Calu3 (cell line): ENCODE results near the gene CD276. TPM values are rescaled to one million over a fixed set of nuclear protein-coding genes. Genes with fewer than 3 reads are reported as not detected.

ENCODE experiments used
- BruUV-seq: library from RNA; stranded (reverse); fragments of 400-500 nt; replicated peaks from 2 replicates; lab custom pipeline; 2021; lab: Mats Ljungman, UMichigan
- CTCF ChIA-PET: fragments of 300-600 bp; sonication (Branson Sonifier 250); formaldehyde crosslinking; loops from one replicate; lab custom pipeline; 2022; ENCODE audit warnings: antibody characterized with exemption; lab: Charles Lee
- DNase-seq: peaks from one replicate; pipeline ENCODE4 v3.0.0; 2022
- H3K27ac Mint-ChIP-seq: one replicate; pipeline ENCODE4 v1.8.0; 2022; ENCODE audit warnings: mixed read lengths; ENCODE audit not compliant: unreplicated experiment
- H3K27me3 Mint-ChIP-seq: one replicate; pipeline ENCODE4 v1.8.0; 2022; ENCODE audit warnings: mixed read lengths; ENCODE audit not compliant: unreplicated experiment
- H3K36me3 Mint-ChIP-seq: one replicate; pipeline ENCODE4 v1.8.0; 2022; ENCODE audit warnings: mild to moderate bottlenecking, moderate library complexity, mixed read lengths; ENCODE audit not compliant: insufficient read depth, unreplicated experiment
- H3K4me1 Mint-ChIP-seq: one replicate; pipeline ENCODE4 v1.8.0; 2022; ENCODE audit warnings: mild to moderate bottlenecking, low read depth, mixed read lengths; ENCODE audit not compliant: unreplicated experiment
- H3K4me3 Mint-ChIP-seq: one replicate; pipeline ENCODE4 v1.8.0; 2022; ENCODE audit warnings: mild to moderate bottlenecking, low read depth, moderate library complexity, mixed read lengths; ENCODE audit not compliant: unreplicated experiment
- H3K9me3 Mint-ChIP-seq: one replicate; pipeline ENCODE4 v1.8.0; 2022; ENCODE audit warnings: low read depth, mixed read lengths; ENCODE audit not compliant: unreplicated experiment
- intact Hi-C: fragments of 100-400 bp; cut with micrococcal nuclease; formaldehyde crosslinking; loops from one replicate; pipeline ENCODE4 v1.10.0; 2022; ENCODE audit not compliant: unreplicated experiment
- total RNA-seq: library from RNA; stranded (reverse); gene quantifications from 2 replicates; pipeline ENCODE4 v1.2.3, GENCODE V29; 2022
- TF ChIP-seq, protein P1 (sequence below): fragments of 200-600 bp; IDR thresholded peaks from one replicate; pipeline ENCODE4 v1.8.0; 2022; ENCODE audit warnings: antibody characterized with exemption; ENCODE audit not compliant: unreplicated experiment

CD276 gene
- total RNA-seq, 1 experiment from 2014 or later = 84.6 TPM

DNA sequence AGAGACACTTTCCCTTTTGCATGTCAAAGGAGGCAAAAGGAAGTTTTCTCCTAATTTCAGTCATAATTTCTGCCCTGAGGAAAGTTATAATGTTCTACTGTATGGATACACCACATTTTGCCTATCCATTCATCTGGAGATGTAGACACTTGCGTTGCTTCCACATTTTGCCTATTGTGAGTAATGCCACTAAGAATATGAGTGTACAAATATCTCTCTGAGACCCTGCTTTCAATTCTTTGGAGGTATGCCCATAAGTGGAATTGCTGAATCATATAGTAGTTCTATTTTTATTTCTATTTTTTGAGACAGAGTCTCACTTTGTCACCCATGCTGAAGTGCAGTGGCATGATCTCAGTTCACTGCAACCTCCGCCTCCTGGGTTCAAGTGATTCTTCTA lies 3.6 kb upstream of the CD276 start:
- no TSS peak for BruUV-seq
- no peak for DNase-seq
- H3K4me1 Mint-ChIP-seq = peaks cover 8% of the 10 kb centered on the region
- H3K4me3 Mint-ChIP-seq = no peak overlapping the region
- peaks cover 19% of the 10 kb centered on the region for H3K36me3 Mint-ChIP-seq
- no peaks in the 10 kb centered on the region for H3K9me3 Mint-ChIP-seq
- no peak overlapping the region for H3K27ac Mint-ChIP-seq
- peaks cover 28% of the 10 kb centered on the region for H3K27me3 Mint-ChIP-seq
- intact Hi-C loops = no loop called here
- CTCF ChIA-PET = no interaction called here
- TF ChIP-seq, protein P1, sequence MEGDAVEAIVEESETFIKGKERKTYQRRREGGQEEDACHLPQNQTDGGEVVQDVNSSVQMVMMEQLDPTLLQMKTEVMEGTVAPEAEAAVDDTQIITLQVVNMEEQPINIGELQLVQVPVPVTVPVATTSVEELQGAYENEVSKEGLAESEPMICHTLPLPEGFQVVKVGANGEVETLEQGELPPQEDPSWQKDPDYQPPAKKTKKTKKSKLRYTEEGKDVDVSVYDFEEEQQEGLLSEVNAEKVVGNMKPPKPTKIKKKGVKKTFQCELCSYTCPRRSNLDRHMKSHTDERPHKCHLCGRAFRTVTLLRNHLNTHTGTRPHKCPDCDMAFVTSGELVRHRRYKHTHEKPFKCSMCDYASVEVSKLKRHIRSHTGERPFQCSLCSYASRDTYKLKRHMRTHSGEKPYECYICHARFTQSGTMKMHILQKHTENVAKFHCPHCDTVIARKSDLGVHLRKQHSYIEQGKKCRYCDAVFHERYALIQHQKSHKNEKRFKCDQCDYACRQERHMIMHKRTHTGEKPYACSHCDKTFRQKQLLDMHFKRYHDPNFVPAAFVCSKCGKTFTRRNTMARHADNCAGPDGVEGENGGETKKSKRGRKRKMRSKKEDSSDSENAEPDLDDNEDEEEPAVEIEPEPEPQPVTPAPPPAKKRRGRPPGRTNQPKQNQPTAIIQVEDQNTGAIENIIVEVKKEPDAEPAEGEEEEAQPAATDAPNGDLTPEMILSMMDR = no peak

DNA sequence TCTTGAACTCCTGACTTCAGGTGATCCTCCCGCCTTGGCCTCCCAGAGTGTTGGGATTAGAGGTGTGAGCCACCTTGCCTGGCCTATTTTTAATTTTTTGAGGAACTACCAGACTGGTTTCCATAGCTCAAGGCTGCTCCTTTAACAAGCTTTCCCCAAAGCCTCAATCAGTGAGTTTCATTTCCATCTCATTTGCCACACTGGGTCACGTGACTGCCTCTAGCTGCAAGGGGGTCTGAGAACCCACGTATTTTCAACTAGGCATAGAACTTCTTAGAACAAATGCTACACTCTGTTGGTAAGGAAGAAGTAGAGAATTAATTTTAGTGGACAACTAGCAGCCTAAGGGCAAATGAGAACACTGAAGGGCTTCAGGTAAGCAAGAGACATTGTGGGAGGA lies 3.1 kb upstream of the CD276 start:
- TF ChIP-seq, protein P1 = no peak
- H3K4me3 Mint-ChIP-seq = no peak overlapping the region
- H3K27ac Mint-ChIP-seq = no peak overlapping the region
- H3K36me3 Mint-ChIP-seq = peaks cover 22% of the 10 kb centered on the region
- no TSS peak for BruUV-seq
- peaks cover 13% of the 10 kb centered on the region for H3K4me1 Mint-ChIP-seq
- H3K27me3 Mint-ChIP-seq = peaks cover 28% of the 10 kb centered on the region
- no peaks in the 10 kb centered on the region for H3K9me3 Mint-ChIP-seq
- intact Hi-C loops = no loop called here
- no peak for DNase-seq
- CTCF ChIA-PET = interaction anchor here (6.2 kb wide), 1 partner anchor 17 kb away, joined by 27 read pairs; no protein-coding TSS in a partner anchor

DNA sequence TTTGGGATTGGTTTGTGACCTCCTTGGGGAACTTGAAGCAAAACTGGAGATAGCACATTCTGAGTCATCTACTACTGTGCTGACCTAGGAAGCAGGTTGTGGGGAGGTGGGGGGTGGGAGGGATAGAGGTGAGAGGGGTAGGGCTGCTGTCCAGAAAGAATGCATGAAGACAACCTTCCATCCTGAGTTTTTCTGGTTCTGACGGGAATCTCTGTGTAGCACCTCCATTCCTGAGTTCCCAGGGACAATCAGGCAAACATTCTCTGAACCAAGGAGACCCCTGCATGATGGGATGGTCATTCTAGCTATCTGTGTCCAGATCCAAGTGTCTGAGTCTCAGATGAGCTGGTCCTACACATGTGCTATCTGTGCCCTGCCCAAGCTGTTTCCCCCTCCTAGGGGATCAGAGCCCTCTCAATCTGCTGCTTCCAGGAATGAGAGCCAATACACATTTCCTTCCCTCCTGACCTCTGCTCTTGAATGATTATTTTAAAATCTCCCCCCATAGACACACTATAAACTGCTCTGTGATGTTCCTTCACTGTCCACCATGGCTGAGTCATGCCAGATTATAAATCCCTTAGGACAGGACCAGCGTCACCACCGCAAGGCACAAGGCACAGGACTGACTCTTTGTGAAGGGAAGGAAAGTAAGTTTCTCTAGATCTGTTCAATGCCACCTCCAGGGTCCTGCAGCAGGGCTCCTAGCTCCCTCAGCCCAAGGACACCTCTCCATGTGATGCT lies 2.2 kb upstream of the CD276 start:
- no peak for DNase-seq
- H3K4me1 Mint-ChIP-seq = peaks cover 22% of the 10 kb centered on the region

DNA sequence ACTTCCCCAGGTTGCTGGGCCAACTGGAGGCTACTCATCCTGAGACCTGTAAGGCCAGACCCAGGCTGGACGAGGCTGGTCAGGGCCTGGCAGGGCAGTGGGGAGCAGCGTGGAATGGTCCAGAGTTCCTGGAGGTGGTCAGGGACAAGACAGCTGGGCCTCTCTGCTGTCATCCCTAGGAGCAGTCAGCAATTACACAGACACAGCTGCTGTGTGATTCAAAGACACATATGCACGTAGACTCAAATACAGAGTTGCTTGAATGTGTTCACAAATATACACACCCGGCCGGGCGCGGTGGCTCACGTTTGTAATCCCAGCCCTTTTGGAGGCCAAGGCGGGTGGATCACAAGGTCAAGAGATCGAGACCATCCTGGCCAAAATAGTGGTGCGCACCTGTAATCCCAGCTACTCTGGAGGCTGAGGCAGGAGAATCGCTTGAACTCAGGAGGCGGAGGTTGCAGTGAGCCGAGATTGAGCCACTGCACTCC lies 1.5 kb upstream of the CD276 start:
- intact Hi-C loops = no loop called here
- H3K9me3 Mint-ChIP-seq = no peaks in the 10 kb centered on the region
- CTCF ChIA-PET = interaction anchor here (0.6 to 6.2 kb wide), 3 partner anchors 16 to 47 kb away, joined by 5 to 27 read pairs (median 5); no protein-coding TSS in a partner anchor

More for the DNA sequence above, 2.2 kb upstream of the CD276 start:
- Mint-ChIP-seq H3K4me3 (no peak overlapping the region), H3K9me3 (no peaks in the 10 kb centered on the region), H3K27ac (no peak overlapping the region), H3K27me3 (peaks cover 28% of the 10 kb centered on the region), H3K36me3 (peaks cover 22% of the 10 kb centered on the region)
- intact Hi-C loops = no loop called here
- CTCF ChIA-PET = interaction anchor here (6.2 kb wide), 1 partner anchor 16 kb away, joined by 27 read pairs; no protein-coding TSS in a partner anchor
- no TSS peak for BruUV-seq
- TF ChIP-seq, protein P1 = no peak

More for the DNA sequence above, 1.5 kb upstream of the CD276 start:
- Mint-ChIP-seq H3K4me1 (peaks cover 25% of the 10 kb centered on the region), H3K27ac (no peak overlapping the region), H3K36me3 (peaks cover 22% of the 10 kb centered on the region), H3K27me3 (peaks cover 28% of the 10 kb centered on the region), H3K4me3 (no peak overlapping the region)
- BruUV-seq = no TSS peak
- TF ChIP-seq, protein P1 = no peak
- DNase-seq = no peak
